A549 (cell line): Measurements from ENCODE around the gene ESAM.

Source experiments
- CTCF ChIP-seq: fragments of >200 bp; sonication (Bioruptor Twin); formaldehyde crosslinking; IDR thresholded peaks from 3 replicates; pipeline ENCODE4 v1.5.1; 2016
- HDAC2 ChIP-seq: fragments of 200-600 bp; sonication (generic); IDR thresholded peaks from 2 replicates; pipeline ENCODE4 v1.6.1; 2016

GRCh38 chr11:124739479-124740276 lies 22.4 kb downstream of the ESAM start, which contains the start of gene NRGN:
- TF ChIP-seq HDAC2 = no peak
- TF ChIP-seq CTCF = no peak
